GM19035 (cell line): ENCODE results near the gene PAQR7.

ENCODE experiments used
- ATAC-seq: cut with Tn5 transposase; IDR thresholded peaks from one replicate; pipeline ENCODE4 v1.9.1; 2021; ENCODE audit not compliant: unreplicated experiment

PAQR7 gene

DNA sequence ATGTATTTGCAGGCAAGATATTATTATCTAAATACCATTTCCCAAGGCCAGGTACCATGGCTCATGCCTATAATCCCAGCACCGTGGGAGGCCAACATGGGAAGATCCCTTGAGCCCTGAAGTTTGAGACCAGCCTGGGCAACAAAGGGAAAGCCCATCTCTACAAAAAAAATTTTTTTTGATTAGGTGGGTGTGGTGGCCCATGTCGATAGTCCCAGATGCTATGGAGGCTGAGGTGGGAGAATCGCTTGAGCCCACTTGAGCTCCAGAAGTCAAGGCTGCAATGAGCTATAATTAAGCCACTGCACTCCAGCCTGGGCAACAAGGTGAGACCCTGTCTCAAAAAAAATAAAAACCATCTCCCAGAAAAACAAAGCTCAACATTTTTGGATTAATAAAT lies 28.5 kb upstream of the PAQR7 start:
- ATAC-seq: no peak

DNA sequence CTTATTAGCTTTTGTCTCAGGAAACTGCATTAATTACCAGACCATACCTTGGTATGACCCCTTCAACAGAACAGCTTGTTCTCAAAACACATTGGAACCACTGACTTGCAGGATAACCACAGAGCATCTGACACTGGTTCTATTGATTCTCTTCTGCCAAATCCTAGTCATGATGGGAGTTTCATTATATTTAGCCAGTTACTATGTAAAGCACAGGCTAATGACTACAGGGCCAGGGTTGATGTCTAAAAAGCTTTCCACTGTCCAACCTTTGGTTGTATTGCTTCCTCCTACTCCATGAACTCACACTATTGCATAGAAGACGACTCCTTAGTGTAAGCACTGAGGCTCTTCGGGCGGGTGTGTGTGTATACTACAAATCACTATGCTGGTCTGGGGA lies 27.0 kb upstream of the PAQR7 start:
- no peak for ATAC-seq

DNA sequence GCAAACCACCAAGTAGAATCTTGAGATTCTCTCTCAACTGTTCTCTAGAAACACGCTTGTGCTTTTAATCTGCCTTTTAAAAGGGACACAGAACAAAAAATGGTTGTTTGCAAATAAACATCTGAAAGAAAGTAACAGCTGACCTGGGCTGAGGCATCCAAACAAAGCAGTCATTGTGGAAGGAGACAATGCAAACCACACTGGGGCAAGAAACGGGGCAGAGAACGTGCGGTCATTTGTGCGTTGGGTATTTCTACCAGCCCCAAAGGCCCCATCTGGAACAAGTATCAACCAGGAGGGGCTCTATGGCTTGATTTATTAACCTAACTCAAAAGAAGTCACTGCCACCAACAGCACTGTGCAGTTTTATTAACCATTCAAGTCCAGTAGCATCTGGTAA lies 24.7 kb upstream of the PAQR7 start:
- ATAC-seq: no peak

DNA sequence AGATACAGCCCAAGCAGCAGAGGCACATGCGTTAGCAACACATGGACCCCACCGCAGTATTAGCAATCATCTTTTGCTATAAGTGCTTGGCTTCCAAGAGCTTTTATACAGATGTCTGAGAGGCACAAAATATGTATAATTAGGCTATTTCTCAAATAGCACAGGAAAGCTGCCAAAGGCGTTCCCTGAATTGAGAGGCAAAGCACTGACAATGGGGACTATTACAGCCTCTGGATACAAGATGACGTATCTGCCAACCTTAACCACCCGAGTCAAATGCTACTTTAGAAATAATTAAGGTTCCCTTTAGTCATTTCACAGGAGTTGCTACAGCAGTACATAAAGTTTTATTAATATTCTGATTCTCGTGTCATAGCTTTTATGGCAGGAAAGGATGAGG lies 24.3 kb upstream of the PAQR7 start:
- no peak for ATAC-seq

DNA sequence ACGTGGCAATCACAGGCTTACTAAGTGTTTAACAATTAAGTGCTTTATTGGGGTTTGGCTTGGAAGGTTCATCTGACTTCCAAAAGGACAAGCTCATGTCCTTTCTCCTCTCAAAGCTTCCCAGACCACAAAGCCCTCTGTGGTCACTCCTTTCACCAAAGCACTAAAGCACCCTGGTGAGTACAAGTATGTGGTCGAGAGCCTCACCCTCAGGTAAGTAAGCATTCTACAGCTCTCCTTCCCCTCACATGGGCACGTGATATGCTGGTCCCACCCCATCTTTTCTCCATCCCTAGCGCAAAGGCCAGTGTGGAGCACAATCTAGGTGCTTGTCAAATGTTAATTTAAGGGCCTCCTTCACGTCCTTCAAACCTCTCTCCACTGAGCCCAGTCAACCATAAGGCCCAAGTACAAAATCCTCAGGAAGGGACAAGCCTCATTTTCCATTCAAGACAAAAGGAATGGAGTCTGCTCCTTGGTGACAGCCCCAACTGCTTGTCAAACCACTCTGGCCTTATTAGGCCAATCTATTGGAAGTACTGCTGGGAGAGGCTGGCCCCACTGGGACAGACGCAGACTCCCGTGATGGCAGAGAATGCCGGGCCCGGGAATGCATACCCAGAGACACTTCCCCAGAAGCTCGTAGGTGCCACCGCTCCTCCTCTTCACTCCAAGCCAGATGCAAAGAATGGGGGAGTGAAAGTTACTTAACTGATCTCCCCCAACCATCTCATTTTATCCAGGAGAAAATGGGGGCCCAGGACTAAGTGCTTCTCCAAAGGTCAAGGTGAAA lies 22.9 kb upstream of the PAQR7 start:
- no peak for ATAC-seq

DNA sequence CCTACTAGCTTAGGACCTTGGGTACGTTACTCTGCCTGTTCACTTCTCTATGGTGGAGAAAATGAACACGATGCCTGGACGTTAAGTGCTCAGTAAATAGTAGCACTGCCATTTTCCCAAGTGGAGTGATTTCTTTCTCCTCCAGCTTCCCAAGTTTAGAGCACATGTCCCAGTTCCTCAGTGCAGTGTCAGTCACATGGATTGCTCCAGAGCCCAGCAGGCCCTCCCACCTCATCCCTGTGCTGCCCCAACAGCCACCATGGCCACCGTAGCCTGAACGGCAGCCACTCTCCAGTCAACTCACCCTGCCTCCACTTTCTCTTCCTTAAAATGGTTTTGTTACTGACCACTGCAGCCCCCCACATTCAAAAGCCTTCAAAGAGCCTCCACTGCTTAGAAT lies 22.2 kb upstream of the PAQR7 start:
- ATAC-seq: no peak

DNA sequence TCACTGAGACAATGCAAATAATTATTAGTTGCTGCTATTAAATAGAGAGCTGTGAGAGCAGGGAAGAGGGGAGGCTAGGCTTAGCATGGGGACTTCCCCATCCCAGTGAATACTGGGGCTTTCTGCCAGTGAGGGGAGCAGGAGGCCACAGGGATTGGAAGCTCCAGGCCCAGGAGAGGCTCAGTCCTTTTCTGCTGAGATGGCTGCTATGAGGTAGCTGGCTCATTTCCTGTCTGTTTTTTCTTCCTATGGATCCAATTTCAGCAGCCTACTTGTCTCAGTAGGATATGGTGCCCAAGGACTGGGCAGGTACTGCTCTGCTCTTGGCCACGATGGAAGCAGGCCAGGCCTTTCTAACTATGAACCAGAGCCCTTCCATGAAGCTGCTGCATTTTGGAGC lies 20.8 kb upstream of the PAQR7 start:
- no peak for ATAC-seq

DNA sequence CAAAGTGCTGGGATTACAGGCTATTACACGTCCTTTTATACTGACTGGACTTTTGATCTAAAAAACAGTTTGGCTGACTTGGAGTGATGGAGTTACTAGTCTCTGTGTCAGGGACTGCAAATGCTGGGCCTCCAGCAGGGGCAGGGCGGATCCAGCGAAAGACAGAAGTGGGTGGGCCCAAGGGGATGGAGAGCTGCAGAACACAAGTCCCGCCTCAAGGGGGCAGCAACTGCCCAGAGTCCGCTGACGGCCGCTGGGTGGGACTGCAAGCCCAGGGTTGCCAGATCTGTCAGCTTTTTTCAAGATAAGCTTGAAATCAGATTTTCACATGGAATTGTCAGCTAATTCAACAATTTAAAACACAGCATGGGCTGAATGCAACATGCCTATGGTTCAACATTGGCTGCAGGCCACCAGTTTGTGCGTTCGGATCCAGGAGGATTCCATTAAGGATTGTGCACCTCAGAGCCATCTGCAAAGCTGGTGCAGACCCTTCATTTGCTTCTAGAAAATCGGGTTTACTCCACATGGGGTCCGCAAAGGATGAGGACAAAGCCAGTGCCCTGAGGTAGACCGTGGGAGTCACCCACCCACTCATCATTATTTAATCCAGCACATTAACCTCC lies 20.0 kb upstream of the PAQR7 start:
- peak; percentile 92 for ATAC-seq

DNA sequence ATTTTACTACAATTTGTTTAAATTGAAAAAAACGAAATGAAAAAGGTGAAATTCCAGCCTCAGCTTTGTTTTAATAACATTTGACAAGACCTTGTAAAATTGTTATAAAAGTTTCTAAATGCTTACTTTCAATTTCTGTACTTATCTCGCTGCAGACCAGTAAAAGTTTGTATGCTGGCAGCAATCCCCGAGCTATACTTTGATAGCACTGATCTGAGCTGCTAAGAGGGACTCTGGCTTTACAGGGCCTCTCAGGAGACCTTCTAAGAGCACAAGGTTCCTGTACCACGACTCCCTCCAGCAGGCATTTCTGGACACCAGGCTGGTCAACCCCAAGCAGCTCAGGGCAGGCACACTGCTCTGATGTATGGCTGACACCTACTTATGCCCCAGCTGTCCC lies 17.6 kb upstream of the PAQR7 start:
- ATAC-seq: no peak

DNA sequence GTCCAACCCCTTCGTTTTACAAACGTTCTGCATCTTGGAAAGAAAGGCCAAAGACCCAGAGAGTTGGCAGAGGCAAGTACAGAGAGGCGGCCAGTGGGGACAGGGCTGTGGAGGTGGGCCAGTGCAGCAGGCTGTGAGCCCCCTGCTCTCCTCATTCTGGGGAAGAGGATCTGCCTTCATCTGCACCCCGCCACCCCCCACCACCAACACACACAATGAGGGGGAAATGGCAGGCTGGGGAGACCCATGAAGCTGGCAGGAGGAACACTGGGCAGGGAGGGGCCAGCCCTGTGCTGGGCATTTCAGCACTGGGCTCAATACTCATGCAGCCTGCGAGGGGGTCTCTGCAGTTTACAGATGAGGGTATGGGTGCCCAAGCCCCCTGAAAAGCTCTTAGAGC lies 16.1 kb upstream of the PAQR7 start:
- no peak for ATAC-seq

DNA sequence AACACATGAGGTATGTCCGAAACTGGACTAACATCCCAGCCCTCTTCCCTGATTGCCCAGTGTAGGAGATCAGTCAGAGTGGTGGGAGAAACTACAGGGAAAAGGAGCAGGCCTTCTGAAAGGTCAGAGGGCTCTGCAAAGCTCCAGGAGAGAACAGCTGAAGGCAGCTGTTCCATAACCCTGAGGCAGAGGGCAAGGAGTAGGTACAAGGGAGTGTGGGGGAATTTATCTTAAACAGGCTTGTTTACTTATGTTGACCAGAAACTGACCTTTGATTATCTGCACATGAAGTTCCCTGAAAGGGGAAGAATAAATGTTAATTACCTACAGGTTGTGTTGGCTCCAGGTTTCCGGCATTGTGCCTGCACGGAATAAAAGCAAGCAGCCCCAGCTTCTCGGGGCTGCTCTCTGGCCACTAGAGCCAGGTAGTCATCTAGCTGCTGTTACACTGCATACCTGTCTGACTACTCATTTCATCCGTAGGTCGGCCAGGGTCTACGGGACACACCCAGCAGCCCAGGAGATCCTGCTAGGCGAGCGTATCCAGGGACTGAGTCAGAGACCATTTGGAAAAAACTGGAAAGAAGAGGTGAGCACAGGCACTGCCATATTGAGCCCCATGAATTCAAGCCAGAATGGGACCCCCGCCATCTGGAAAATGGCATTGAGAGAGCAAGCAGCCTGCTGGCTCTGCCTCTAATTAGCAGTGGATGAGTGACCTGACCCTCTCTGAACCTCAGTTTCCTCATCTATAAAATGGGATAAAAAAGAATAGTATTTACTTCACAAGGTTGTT lies 14.9 kb upstream of the PAQR7 start:
- ATAC-seq: no peak

DNA sequence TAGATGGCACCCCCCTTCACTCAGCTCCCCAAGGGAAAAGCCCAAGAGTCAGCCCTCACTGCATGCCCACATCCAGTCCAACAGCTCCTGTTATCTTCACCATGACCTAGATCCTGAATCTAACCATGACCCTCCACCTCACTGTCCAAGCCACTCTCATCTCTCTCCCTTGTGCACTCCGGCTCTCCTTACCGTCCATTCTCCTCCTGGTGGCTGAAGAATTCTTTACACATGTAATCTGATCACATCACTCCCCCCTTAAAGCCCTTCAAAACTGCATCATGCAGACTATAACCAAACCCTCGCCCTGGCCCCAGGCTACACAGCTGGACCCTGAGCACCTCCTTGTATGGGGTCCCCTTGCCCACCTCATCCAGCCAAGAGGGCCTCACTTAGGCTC lies 14.0 kb upstream of the PAQR7 start:
- no peak for ATAC-seq

DNA sequence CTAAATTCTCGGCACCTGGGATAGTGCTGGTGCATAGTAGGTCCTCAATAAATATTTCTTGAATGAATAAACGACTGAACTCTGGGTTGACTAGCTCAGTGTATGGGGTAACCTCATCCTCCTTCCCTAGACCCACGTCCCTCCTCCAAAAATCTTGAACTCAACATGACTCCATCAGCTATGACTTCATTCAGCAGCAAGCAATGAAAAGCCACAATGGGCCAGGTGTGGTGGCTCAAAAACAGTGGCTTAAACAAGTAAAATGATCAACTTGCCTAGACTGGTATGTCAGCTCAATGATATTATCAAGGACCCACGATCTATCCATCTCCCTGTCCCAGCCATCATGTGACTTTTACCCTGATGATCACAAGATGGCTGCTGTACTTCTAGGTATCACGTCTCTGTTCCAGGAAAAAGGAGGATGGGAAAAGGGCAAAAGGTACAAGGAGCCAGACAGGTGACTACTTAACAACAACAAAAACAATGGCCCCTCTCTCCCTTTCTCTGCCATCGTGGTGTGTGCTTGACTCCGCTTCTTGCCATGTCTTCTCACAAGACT lies 13.0 kb upstream of the PAQR7 start:
- ATAC-seq: no peak

DNA sequence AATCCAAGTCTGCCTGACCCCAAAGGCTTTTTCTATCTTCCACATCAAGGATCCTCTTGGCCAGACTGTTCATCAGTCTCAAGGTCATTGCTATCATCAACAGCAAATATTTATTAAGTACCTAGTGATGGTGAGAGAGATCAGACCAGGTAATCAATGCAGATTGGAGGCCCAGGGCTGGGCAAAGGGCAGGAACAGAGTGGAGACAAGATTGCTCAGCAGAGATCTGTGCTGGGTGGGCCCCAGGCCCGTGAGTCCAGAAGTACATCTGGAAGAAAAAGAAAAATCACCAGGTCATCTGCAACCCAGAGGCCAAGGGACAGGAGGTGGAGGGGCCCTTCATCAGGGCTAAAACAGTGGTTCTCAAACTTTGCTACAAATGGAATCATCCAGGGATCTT lies 10.1 kb upstream of the PAQR7 start:
- no peak for ATAC-seq

DNA sequence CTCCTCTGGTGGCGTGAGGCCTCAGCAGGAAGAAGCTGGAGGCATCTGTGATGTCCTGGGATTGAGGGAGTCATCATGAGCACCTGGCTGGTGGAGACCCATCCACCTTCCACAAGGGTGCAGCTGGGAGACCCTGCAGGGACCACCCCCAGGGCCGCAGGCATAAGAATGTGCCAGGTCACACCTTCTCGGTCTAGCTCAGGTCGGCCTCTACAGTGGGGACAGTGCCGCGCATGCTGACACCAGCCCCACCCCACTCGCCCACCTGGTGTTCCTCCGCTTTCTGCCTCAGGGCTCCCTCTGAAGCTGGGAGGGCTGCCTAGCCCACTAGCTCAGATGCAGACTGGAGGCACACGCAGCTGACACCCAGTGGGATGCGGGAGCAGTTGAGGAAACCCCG lies 5.8 kb upstream of the PAQR7 start:
- no peak for ATAC-seq

DNA sequence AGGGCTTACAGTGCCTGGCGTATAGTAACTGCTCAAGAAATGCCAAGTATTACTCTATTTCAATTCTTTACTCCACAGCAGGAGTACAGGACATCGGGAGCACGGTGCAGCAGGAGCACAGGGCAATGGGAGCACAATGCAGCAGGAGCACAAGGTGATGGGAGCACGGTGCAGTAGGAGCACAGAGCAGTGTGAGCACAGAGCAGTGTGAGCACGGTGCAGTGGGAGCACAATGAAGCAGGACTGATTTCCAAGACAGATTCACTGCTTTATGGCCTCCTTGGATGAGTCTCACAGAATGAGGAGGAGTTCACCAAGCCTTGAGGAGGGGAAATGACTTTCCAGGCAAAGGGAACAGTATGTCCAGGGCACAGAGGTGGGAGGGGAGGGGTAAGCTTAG lies 5.0 kb upstream of the PAQR7 start:
- ATAC-seq: no peak

DNA sequence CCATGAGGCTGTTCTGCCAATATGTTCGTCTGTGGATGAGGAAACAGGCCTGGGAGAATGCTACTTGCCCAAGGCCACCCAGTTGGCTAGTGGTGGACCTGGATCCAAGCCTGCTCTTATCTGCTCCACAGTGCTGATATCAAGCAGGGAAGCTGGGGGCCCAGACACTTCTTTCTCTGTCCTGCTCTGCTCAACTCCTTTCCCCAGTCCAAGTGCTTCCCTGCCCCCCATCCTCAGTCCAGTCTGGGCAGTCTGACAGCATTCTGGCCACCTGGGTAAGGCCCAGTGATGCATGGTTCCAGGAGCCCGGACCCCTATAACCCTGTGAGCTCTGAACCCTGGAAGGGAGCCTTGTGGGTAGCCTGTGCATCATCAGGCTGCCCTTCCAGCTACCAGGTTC lies 4.2 kb upstream of the PAQR7 start:
- ATAC-seq: no peak

DNA sequence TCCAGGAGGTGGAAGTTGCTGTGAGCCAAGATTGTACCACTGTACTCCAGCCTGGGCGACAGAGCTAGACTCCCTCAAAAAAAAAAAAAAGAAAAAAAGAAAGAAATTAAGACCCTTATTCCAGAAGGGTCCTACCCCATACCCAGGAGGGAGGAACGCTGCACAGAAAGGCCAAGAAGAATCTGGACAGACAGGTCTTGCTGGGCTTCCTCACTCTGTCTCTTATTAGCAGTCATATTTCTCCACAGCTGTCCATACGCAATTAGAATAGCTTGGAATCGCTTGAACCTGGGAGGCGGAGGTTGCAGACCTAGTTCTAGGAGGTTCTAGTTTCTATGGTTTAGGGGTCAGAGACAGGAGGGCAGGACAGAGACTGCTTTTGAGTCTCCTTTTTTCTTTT lies 3.2 kb upstream of the PAQR7 start:
- ATAC-seq: no peak

DNA sequence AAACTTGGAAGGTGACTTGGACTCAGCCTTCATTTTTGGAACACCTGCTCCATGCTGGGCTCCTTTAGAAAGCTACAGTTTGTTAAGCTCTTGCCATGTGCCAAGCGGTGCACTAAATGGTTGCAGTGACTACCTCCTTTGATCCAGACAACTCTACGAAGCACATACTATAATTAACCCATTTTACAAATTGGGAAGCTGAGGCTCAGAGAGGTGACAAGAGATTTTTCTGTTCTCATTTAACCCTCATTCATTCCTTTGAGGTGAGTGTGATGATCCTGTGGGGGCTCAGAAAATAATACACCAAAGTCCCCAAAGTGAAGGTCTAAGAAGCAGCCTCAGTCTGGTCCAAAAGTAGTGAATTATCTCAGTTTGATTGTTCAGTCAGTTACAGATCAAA lies 1.6 kb upstream of the PAQR7 start:
- no peak for ATAC-seq

DNA sequence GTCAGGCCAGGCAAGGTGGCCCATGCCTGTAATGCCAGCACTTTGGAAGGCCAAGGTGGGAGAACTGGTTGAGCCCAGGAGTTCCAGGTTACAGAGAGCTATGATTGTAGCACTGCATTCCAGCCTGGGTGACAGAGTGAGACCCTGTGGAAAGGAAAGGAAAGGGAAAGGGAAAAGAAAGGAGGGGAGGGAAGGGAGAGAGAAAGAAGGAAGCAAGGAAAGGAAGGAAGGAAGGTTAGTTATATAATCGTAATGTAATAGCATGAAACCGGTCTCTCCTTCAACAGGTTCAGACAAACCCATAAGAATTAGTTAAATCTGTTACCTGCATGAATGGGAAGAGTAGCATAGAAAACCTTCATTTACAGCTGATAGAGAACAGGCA lies 1.2 kb upstream of the PAQR7 start:
- no peak for ATAC-seq

DNA sequence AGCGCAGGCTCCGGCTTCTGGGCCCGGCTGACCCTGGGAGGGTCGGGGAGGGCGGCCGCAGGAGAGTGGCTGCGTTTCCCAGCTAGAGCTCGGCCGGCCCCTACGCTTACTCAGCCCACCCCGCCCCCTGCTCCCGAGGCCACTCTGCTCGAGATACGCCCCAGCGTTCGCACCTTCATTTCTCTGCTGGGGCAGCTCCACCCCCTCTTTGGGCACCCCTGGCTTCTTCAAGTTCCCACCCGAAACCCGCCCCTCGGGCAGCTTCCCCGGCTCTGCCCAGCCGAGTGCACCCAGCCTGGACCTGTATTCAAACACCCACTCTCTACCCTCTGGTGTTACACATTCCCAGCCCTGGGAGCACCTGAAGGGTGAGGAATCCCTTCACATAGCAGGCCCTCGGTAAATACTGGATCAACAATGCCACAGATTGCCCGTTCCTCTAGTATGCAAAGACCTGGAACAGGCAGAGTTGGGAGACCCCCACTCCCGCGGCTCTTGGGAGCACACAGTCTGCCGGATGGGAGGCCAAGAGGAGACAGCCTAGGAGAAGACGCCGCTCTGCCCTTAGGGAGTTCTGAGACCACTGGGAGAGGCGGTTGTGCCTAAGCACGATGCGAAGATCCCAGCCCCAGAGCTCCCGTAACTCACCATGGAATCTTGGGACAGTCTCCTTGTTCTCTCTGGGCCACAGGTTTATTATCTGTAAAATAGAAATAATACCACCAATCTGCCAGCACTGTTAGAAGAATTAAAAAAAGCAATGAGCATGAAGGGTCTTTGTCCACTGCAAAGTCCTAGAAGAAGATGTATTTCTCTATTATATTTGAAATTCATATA lies 566 bp upstream of the PAQR7 start:
- ATAC-seq: peak; percentile 22
